ENCODE measurements around the gene RPS17.
A peak's percentile ranks its signal among the peaks of the same experiment; 100 is the strongest.
"Not testable (repeated sequence)": the region's sequence is repeated elsewhere in the genome, so short reads cannot be mapped to it uniquely, and the experiment has no call there.

RPS17 gene

DNA sequence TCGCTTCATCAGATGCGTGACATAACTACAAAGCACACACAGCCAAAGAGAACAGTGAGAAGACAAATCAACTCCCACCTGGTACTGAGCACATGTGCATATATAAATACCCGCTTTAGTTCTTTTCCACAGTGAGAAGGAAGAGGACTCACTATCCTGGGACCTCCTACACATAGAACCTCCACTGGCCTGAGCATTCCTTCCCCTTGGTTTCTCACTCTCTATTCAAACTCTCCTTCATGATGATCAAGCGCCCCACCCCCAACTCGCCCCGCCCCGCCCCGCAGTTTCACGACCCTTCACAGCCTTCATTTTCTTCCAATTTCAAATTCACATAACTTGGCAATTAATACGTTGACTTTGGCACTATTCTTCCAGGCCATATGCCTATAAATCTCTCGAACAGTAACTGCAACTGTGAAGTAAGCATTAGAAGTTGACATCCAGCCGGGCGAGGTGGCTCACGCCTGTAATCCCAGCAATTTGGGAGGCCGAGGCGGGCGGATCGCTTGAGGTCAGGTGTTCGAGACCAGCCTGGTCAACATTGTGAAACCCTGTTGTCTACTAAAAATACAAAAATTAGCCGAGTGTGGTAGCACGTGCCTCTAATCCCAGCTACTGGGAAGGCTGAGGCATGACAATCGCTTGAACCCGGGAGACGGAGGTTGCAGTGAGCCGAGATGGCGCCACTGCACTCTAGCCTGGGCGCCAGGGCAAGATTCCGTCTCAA lies 1.1 kb downstream of the RPS17 start:
- H3K27ac Mint-ChIP-seq: peak overlapping the region; percentile 97 to 99 (median 99)
- H3K36me3 Mint-ChIP-seq (ENCODE audit: low read depth): peaks cover 44% of the 10 kb centered on the region
- H3K4me3 Mint-ChIP-seq: peak overlapping the region; percentile 97 to 99 (median 98)
- TF ChIP-seq, protein P1, sequence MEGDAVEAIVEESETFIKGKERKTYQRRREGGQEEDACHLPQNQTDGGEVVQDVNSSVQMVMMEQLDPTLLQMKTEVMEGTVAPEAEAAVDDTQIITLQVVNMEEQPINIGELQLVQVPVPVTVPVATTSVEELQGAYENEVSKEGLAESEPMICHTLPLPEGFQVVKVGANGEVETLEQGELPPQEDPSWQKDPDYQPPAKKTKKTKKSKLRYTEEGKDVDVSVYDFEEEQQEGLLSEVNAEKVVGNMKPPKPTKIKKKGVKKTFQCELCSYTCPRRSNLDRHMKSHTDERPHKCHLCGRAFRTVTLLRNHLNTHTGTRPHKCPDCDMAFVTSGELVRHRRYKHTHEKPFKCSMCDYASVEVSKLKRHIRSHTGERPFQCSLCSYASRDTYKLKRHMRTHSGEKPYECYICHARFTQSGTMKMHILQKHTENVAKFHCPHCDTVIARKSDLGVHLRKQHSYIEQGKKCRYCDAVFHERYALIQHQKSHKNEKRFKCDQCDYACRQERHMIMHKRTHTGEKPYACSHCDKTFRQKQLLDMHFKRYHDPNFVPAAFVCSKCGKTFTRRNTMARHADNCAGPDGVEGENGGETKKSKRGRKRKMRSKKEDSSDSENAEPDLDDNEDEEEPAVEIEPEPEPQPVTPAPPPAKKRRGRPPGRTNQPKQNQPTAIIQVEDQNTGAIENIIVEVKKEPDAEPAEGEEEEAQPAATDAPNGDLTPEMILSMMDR (IDR thresholded peaks at IDR 0.05; ENCODE audit: unreplicated experiment in 3 of 3): no peak
- H3K4me1 Mint-ChIP-seq: peaks cover 37% of the 10 kb centered on the region
- H3K27me3 Mint-ChIP-seq (ENCODE audit: low read depth): no peaks in the 10 kb centered on the region
- H3K9me3 Mint-ChIP-seq: no peaks in the 10 kb centered on the region

DNA sequence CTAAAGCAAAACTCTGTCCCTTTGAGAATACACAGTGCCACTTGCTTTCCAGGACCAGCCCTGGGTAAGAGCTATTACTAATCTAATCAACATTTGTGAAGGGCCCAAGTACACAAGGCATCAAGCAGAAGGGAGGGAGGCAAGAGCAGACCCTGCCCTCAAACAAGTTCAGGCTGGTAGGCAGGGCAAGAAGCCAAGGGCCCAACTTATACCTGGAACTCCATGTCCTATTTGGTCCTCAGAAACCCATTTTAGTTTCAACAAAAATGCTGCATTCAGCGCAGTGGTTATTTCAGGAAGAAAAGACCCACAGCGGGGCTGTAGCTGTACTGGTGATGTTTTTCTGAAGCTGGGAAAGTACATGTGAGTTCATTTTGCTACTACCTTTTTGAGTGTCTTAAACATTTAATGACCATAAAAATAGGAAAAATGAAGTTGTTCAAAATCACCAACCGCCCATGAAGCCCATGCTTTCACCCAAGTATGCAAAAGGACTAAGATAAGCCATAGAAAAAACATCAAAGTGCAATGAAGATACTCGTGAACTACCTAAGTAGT lies 2.8 kb downstream of the RPS17 start:
- Mint-ChIP-seq H3K36me3 (ENCODE audit: low read depth) (peaks cover 48% of the 10 kb centered on the region), H3K4me3 (peak overlapping the region; percentile 74 to 98 (median 85)), H3K27ac (peak overlapping the region in 2 of 3 experiments; percentile 6 to 10), H3K27me3 (ENCODE audit: low read depth) (no peaks in the 10 kb centered on the region), H3K9me3 (no peaks in the 10 kb centered on the region), H3K4me1 (peaks cover 29% of the 10 kb centered on the region)
- TF ChIP-seq, protein P1 (IDR thresholded peaks at IDR 0.05; ENCODE audit: unreplicated experiment in 3 of 3): no peak

DNA sequence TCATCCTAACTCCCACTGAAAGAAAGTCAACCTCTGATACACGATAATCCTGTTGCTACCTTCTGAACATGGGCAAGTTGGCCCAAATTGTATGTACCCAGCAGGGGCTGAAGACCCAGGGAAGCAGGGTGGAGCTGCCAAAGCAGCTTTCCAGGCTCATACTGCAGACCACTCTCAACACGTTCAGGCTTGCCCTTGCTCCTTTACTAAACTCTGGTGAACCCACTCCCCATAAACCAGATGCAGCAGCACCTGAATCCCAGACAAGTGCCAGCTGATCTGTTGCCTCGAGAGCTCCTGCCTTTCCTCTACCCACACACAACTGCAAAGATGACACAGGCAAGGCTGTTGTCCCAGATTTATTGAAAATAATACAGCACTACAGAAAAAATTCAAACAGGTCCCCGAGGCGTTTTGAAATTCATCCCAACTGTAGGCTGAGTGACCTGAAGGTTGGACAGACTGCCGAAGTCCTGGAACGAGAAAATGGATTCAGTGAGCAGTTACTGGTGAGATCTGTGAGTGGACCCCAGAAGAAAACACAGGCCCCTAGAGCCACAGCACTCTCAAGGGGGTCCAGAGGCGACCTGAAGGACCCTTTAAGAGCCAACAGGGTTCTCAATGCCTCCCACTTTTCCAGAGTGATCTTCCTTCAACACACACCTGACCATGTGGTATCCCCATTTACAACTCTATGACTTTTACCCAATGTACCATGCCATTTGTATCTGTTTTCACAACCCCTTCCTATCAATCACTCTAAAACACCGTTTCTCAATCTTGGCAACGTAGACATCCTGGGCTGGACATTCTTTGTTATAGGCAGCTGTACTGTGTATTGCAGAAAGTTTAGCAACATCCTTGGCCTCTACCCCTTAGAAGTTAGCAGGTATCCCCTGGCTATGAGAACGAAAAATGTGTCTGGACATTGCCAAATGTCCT lies 3.6 kb downstream of the RPS17 start:
- H3K27me3 Mint-ChIP-seq (ENCODE audit: low read depth): no peaks in the 10 kb centered on the region

DNA sequence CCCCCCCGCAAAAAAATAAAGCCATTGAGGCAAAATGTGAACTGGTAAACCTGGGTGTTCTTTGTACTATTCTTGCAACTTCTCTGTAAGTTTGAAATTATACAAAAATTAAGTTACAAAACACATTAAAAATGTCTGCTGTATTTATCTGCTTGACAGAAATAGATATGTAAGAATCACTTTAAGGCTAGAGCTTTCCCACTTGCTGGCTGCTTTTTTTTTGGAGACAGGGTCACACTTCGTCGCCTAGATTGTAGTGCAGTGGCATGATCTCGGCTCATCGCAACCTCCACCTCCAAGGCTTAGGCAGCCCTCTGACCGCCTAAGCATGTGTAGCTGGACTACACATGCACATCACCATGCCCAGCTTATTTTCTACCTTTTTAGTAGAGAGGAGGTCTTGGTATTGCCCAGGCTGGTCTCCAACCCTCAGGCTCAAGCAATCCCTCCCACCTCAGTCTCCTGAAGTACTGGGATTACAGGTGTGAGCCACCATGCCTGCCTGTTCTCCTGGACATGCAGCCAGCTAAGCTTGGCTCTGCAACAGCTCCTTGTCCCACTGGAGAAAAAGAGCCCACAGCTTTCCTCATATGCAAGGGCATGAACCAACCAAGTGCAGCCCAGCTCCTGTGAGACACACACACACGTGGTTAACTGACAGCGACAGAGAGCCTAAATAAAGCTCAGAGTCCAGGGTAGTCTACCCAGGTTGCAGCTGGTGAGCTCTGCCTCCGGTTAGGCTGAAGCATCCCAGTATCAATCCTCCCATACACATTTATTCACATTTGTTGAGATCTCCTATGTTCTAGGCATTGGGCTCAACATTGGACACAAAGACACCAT lies 4.5 kb downstream of the RPS17 start:
- Mint-ChIP-seq H3K27ac (peak overlapping the region; percentile 25 to 55 (median 33)), H3K36me3 (ENCODE audit: low read depth) (peaks cover 48% of the 10 kb centered on the region), H3K4me3 (peak overlapping the region; percentile 6 to 59 (median 26)), H3K27me3 (ENCODE audit: low read depth) (no peaks in the 10 kb centered on the region), H3K9me3 (no peaks in the 10 kb centered on the region), H3K4me1 (peaks cover 32% of the 10 kb centered on the region)
- TF ChIP-seq, protein P1 (IDR thresholded peaks at IDR 0.05; ENCODE audit: unreplicated experiment in 3 of 3): no peak

More for the DNA sequence above, 3.6 kb downstream of the RPS17 start:
- H3K4me3 Mint-ChIP-seq: peak overlapping the region; percentile 35 to 62 (median 54)
- peak overlapping the region; percentile 25 to 55 (median 33) for H3K27ac Mint-ChIP-seq
- TF ChIP-seq, protein P1 (IDR thresholded peaks at IDR 0.05; ENCODE audit: unreplicated experiment in 3 of 3): no peak
- H3K36me3 Mint-ChIP-seq (ENCODE audit: low read depth): peaks cover 48% of the 10 kb centered on the region
- H3K9me3 Mint-ChIP-seq: no peaks in the 10 kb centered on the region
- peaks cover 28% of the 10 kb centered on the region for H3K4me1 Mint-ChIP-seq

DNA sequence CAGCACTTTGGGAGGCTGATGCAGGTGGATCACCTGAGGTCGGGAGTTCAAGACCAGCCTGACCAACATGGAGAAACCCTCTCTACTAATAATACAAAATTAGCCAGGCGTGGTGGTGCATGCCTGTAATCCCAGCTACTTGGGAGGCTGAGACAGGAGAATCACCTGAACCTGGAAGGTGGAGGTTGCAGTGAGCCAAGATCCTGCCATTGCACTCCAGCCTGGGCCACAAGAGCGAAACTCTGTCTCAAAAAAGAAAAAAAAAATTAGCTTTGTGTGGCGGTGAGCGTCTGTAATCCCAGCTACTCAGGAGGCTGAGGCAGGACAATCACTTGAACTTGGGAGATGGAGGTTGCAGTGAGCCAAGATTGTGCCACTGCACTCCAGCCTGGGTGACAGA lies 5.1 kb downstream of the RPS17 start:
- not testable (repeated sequence) for H3K4me3 Mint-ChIP-seq; H3K27ac Mint-ChIP-seq; H3K9me3 Mint-ChIP-seq; H3K27me3 Mint-ChIP-seq (ENCODE audit: low read depth)
- peaks cover 28% of the 10 kb centered on the region for H3K4me1 Mint-ChIP-seq
- H3K36me3 Mint-ChIP-seq (ENCODE audit: low read depth): peaks cover 48% of the 10 kb centered on the region

DNA sequence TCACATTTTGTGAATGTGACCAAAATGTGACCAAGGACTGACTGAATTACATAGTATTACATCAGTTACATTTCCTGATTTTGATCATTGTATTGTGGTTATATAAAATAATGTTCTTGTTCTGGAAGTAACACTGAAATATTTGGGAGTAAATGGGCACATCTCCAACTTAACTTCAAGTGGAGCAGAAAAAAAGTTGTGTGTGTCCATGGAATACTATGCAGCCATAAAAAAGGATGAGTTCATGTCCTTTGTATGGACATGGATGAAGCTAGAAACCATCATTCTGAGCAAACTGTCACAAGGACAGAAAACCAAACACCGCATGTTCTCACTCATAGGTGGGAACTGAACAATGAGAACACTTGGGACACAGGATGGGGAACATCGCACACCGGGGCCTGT lies 5.8 kb downstream of the RPS17 start:
- Mint-ChIP-seq H3K4me1 (peaks cover 28% of the 10 kb centered on the region), H3K36me3 (ENCODE audit: low read depth) (peaks cover 48% of the 10 kb centered on the region)
- not testable (repeated sequence) for H3K27ac Mint-ChIP-seq; H3K9me3 Mint-ChIP-seq; H3K4me3 Mint-ChIP-seq; H3K27me3 Mint-ChIP-seq (ENCODE audit: low read depth)

Data from nephron (organoid).